Loucy (cell line): ENCODE data around the gene ZYG11A.
A peak's percentile ranks its signal among the peaks of the same experiment; 100 is the strongest.

Source experiments
- H2AFZ ChIP-seq: fragments of 200-600 bp; sonication (generic); 2 replicates; pipeline ENCODE4 v1.6.0; 2016; ENCODE audit warnings: antibody characterized with exemption, mild to moderate bottlenecking, low read length, moderate library complexity
- H3F3A ChIP-seq: fragments of 200-600 bp; 2 replicates; pipeline ENCODE4 v1.6.0; 2016; ENCODE audit warnings: antibody characterized with exemption, low read depth, mild to moderate bottlenecking
- H3K27me3 ChIP-seq: fragments of 200-600 bp; sonication (generic); 2 replicates; pipeline ENCODE4 v1.6.1; 2014; ENCODE audit warnings: low read length, mild to moderate bottlenecking; ENCODE audit not compliant: insufficient read depth, poor library complexity, severe bottlenecking
- H3K36me3 ChIP-seq: fragments of 200-600 bp; sonication (generic); 2 replicates; pipeline ENCODE4 v1.6.1; 2016; ENCODE audit warnings: low read length; ENCODE audit not compliant: insufficient read depth
- H3K4me1 ChIP-seq: fragments of 200-600 bp; sonication (generic); 2 replicates; pipeline ENCODE4 v1.5.1; 2014; ENCODE audit warnings: low read length, mild to moderate bottlenecking; ENCODE audit not compliant: insufficient read depth, poor library complexity, severe bottlenecking
- H3K4me2 ChIP-seq: fragments of 200-600 bp; sonication (generic); 2 replicates; pipeline ENCODE4 v1.6.0; 2014; ENCODE audit warnings: antibody characterized with exemption, low read length, low read depth, mild to moderate bottlenecking; ENCODE audit not compliant: poor library complexity, severe bottlenecking
- H3K4me3 ChIP-seq: fragments of 200-600 bp; sonication (generic); 2 replicates; pipeline ENCODE4 v1.5.1; 2014; ENCODE audit warnings: low read length, mild to moderate bottlenecking, mixed read lengths; ENCODE audit not compliant: poor library complexity, severe bottlenecking
- H3K79me2 ChIP-seq: fragments of 200-600 bp; sonication (generic); 2 replicates; pipeline ENCODE4 v1.6.1; 2014; ENCODE audit warnings: low read length; ENCODE audit not compliant: insufficient read depth
- H3K9ac ChIP-seq: fragments of 200-600 bp; sonication (generic); 2 replicates; pipeline ENCODE4 v1.6.0; 2014; ENCODE audit warnings: mild to moderate bottlenecking, low read depth, low read length, moderate library complexity; ENCODE audit not compliant: poor library complexity, severe bottlenecking
- H3K9me2 ChIP-seq: fragments of 200-600 bp; sonication (generic); replicated peaks from 2 replicates; pipeline ENCODE4 v1.6.1; 2016; ENCODE audit warnings: low read depth, low read length, mixed read lengths
- H3K9me3 ChIP-seq: fragments of 200-600 bp; sonication (generic); 2 replicates; pipeline ENCODE4 v1.6.1; 2014; ENCODE audit warnings: mild to moderate bottlenecking, antibody characterized with exemption, low read length, low read depth; ENCODE audit not compliant: insufficient read depth
- H4K20me1 ChIP-seq: fragments of 200-600 bp; sonication (generic); 2 replicates; pipeline ENCODE4 v1.6.0; 2014; ENCODE audit warnings: antibody characterized with exemption, low read length, mild to moderate bottlenecking; ENCODE audit not compliant: insufficient read depth, poor library complexity, severe bottlenecking
- EZH2phosphoT487 ChIP-seq: fragments of 200-600 bp; IDR thresholded peaks from 2 replicates; pipeline ENCODE4 v1.6.1; 2018; ENCODE audit warnings: antibody characterized with exemption, mild to moderate bottlenecking, moderate library complexity, borderline replicate concordance
- TF ChIP-seq, protein P1 (sequence below): fragments of 200-600 bp; sonication (generic); conservative IDR thresholded peaks from 2 replicates; pipeline ENCODE4 v1.5.1; 2014; ENCODE audit warnings: mild to moderate bottlenecking, antibody characterized with exemption, low read length

Gene ZYG11A

DNA sequence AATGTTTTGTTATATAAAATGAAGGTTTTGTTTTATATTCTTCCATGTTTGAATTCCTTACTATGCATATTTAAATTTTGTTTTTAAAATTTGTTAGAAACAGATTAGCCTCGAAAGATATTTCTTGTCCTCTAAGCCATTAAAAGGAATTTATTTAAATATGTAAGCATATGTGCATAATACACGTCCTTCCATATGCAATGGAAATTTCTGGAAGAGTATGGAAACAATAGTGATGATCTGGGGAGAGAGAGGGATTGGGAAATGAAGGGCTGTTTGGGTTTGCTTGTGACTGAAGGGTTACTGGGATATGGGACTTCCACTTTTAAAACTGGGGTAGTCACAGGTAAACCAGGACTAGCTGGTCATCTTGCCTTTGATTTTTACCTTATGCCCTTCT lies 57.8 kb downstream of the ZYG11A start:
- no peaks in the 10 kb centered on the region for H3F3A ChIP-seq
- no peaks in the 10 kb centered on the region for H3K36me3 ChIP-seq
- no peak overlapping the region for H3K9ac ChIP-seq
- no peaks in the 10 kb centered on the region for H4K20me1 ChIP-seq
- no peaks in the 10 kb centered on the region for H3K9me3 ChIP-seq
- TF ChIP-seq, protein P1, sequence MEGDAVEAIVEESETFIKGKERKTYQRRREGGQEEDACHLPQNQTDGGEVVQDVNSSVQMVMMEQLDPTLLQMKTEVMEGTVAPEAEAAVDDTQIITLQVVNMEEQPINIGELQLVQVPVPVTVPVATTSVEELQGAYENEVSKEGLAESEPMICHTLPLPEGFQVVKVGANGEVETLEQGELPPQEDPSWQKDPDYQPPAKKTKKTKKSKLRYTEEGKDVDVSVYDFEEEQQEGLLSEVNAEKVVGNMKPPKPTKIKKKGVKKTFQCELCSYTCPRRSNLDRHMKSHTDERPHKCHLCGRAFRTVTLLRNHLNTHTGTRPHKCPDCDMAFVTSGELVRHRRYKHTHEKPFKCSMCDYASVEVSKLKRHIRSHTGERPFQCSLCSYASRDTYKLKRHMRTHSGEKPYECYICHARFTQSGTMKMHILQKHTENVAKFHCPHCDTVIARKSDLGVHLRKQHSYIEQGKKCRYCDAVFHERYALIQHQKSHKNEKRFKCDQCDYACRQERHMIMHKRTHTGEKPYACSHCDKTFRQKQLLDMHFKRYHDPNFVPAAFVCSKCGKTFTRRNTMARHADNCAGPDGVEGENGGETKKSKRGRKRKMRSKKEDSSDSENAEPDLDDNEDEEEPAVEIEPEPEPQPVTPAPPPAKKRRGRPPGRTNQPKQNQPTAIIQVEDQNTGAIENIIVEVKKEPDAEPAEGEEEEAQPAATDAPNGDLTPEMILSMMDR = no peak
- TF ChIP-seq EZH2phosphoT487 = no peak
- no peak overlapping the region for H2AFZ ChIP-seq
- no peak overlapping the region for H3K4me3 ChIP-seq
- H3K9me2 ChIP-seq = no peaks in the 10 kb centered on the region
- peaks cover 3% of the 10 kb centered on the region for H3K4me1 ChIP-seq
- no peak overlapping the region for H3K4me2 ChIP-seq
- H3K79me2 ChIP-seq = no peaks in the 10 kb centered on the region
- H3K27me3 ChIP-seq = no peaks in the 10 kb centered on the region

DNA sequence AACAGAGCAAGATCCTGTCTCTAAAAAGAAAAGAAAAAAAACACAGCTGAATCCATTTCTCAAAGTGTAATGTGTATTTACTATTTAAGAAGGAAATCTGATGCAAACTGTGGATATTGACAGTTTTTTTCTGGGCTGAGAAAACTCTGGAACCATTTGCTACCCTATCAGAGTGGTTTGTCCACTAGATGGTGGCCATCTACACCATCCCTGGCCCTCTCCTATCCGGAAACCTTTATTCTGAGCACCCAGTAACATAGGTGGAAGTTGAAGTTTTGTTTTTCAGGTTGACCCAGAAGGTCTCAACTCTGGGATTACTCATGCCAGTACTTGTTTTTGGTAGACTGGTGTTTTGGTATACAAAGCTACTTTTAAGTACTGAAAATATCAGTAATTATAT lies 58.8 kb downstream of the ZYG11A start:
- Histone ChIP-seq H3K27me3 (no peaks in the 10 kb centered on the region), H2AFZ (no peak overlapping the region), H3K36me3 (no peaks in the 10 kb centered on the region), H3F3A (no peaks in the 10 kb centered on the region), H4K20me1 (no peaks in the 10 kb centered on the region), H3K9me2 (no peaks in the 10 kb centered on the region), H3K4me2 (no peak overlapping the region), H3K9ac (no peak overlapping the region), H3K4me3 (no peak overlapping the region), H3K9me3 (no peaks in the 10 kb centered on the region), H3K4me1 (peaks cover 3% of the 10 kb centered on the region), H3K79me2 (no peaks in the 10 kb centered on the region)
- TF ChIP-seq, protein P1 = no peak
- TF ChIP-seq EZH2phosphoT487 = no peak

DNA sequence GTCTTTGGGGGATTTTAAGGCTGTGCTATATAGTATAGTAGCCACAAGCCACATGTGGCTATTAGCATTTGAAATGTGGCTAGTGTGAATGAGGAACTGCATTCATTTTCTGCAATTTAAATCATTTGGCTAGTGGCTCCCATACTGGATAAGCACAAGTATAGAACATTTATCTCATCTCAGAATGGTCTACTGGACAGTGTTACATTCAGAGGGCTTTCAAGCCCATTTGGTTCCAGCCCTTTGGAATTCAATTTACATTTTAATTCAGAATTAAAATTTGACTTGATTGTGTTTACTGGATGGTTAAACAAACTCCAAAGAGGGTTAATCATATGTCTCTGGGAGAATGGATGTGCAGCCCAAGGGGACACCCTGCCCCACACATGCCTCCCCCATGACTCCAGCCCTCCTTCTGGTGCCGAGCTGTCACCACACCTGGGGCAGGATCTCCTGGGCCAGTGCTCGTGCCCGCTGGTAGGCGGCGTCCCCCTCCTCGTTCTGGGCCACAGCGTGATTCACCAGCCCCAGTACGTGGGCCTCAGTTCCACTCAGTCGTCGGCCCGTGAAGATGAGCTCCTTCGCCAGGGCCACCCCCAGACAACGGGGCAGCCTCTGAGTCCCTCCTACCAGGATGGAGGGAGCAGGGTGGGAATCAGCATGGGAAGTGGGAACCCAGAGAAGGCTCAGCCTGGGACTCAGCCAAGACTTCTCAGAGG lies 61.8 kb downstream of the ZYG11A start:
- Histone ChIP-seq H3K36me3 (no peaks in the 10 kb centered on the region), H3K4me1 (peaks cover 3% of the 10 kb centered on the region), H3F3A (no peaks in the 10 kb centered on the region), H3K9ac (no peak overlapping the region), H3K4me3 (no peak overlapping the region), H3K9me2 (no peaks in the 10 kb centered on the region), H4K20me1 (no peaks in the 10 kb centered on the region), H3K79me2 (no peaks in the 10 kb centered on the region), H3K4me2 (no peak overlapping the region), H2AFZ (peak overlapping the region; percentile 90), H3K9me3 (no peaks in the 10 kb centered on the region), H3K27me3 (no peaks in the 10 kb centered on the region)
- TF ChIP-seq, protein P1 = no peak
- no peak for TF ChIP-seq EZH2phosphoT487
